Brain microvascular endothelial cell (primary cell): Measurements from ENCODE around the gene XYLT2.
A peak's percentile ranks its signal among the peaks of the same experiment; 100 is the strongest.
"Not testable (repeated sequence)": the region's sequence is repeated elsewhere in the genome, so short reads cannot be mapped to it uniquely, and the experiment has no call there.

Experiments used
- DNase-seq: peaks from one replicate; pipeline ENCODE4 v3.0.0-alpha.2; 2020
- H3K27ac ChIP-seq: fragments of 250-450 bp; sonication (Bioruptor Pico); 2 replicates; pipeline ENCODE4 v1.5.1; 2020; ENCODE audit warnings: mild to moderate bottlenecking, moderate library complexity
- H3K27me3 ChIP-seq: fragments of 250-450 bp; sonication (Bioruptor Pico); replicated peaks from 2 replicates; pipeline ENCODE4 v1.5.1; 2020; ENCODE audit warnings: mild to moderate bottlenecking
- H3K36me3 ChIP-seq: fragments of 250-450 bp; sonication (Bioruptor Pico); replicated peaks from 2 replicates; pipeline ENCODE4 v1.5.1; 2020; ENCODE audit warnings: mild to moderate bottlenecking
- H3K4me3 ChIP-seq: 2 replicates; pipeline ENCODE4 v1.5.1; 2011; ENCODE audit warnings: low read depth, mild to moderate bottlenecking, control low read depth, low read length, moderate library complexity
- CTCF ChIP-seq: IDR thresholded peaks from 2 replicates; pipeline ENCODE4 v1.5.1; 2011; ENCODE audit warnings: low read depth, mild to moderate bottlenecking, moderate library complexity, low read length, control low read depth, inconsistent platforms; ENCODE audit errors: missing control alignments
- in situ Hi-C: cut with HindIII; loops from 2 replicates; pipeline ENCODE4 v1.10.0; 2017; ENCODE audit warnings: low sequenced_read_pairs, low pct_ligation_motif_present

The XYLT2 gene

GRCh38 chr17:50330151-50330775 lies 15.7 kb upstream of the XYLT2 start:
- in situ Hi-C loops, result no loop called here
- Histone ChIP-seq H3K27ac (no peak overlapping the region), H3K36me3 (no peaks in the 10 kb centered on the region), H3K4me3 (no peak overlapping the region), H3K27me3 (no peaks in the 10 kb centered on the region)
- TF ChIP-seq CTCF, result no peak
- no peak for DNase-seq

GRCh38 chr17:50331085-50331791 lies 14.7 kb upstream of the XYLT2 start:
- TF ChIP-seq CTCF, result no peak
- DNase-seq, result peak; percentile 64
- Histone ChIP-seq H3K4me3 (no peak overlapping the region), H3K27me3 (no peaks in the 10 kb centered on the region), H3K27ac (no peak overlapping the region), H3K36me3 (no peaks in the 10 kb centered on the region)
- in situ Hi-C loops, result no loop called here

GRCh38 chr17:50332196-50332595 lies 13.7 kb upstream of the XYLT2 start:
- TF ChIP-seq CTCF, result no peak

GRCh38 chr17:50333291-50334057 lies 12.5 kb upstream of the XYLT2 start:
- in situ Hi-C loops, result not testable (repeated sequence)

More at GRCh38 chr17:50332196-50332595, 13.7 kb upstream of the XYLT2 start:
- Histone ChIP-seq H3K36me3 (no peaks in the 10 kb centered on the region), H3K27ac (no peak overlapping the region), H3K27me3 (no peaks in the 10 kb centered on the region), H3K4me3 (no peak overlapping the region)
- no peak for DNase-seq
- in situ Hi-C loops, result no loop called here

GRCh38 chr17:50337956-50338355 lies 8.0 kb upstream of the XYLT2 start:
- in situ Hi-C loops, result no loop called here
- TF ChIP-seq CTCF, result no peak
- DNase-seq, result no peak

More at GRCh38 chr17:50333291-50334057, 12.5 kb upstream of the XYLT2 start:
- H3K36me3 ChIP-seq, H3K27me3 ChIP-seq, H3K27ac ChIP-seq, DNase-seq, H3K4me3 ChIP-seq: not testable (repeated sequence)
- peak; percentile 37 for TF ChIP-seq CTCF

More at GRCh38 chr17:50337956-50338355, 8.0 kb upstream of the XYLT2 start:
- Histone ChIP-seq H3K27ac (no peak overlapping the region), H3K36me3 (no peaks in the 10 kb centered on the region), H3K4me3 (no peak overlapping the region), H3K27me3 (no peaks in the 10 kb centered on the region)
